HuH-7 (cell line): ENCODE measurements around the gene MYO5B.
"Not testable (repeated sequence)": the region's sequence is repeated elsewhere in the genome, so short reads cannot be mapped to it uniquely, and the experiment has no call there.

ENCODE experiments used
- DNase-seq: peaks from one replicate; pipeline ENCODE4 v3.0.0; 2011; ENCODE audit warnings: low spot score

Gene MYO5B

DNA sequence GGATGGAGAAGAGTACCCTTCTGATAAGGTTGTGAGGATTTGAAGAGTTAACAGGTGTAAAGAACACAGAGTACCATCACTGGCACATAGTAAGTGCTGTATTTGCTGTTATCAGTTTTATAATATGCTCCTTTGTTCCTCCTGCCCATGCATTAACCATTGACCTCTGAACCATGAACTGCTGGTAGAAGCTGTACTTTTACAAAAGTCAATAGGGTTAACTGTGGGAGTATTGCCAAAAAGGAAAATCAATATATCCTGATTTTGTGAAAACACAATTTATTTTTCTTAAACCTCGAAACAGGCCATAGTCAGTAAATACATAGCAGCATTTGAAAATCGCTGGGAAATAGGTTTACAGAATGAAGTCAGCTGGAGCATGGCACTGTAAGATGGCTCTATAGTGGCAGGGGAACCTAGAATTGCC is 362.7 kb downstream of the MYO5B start:
- DNase-seq = no peak

- DNase-seq = no peak
These were observed 367.0 kb downstream of the MYO5B start for GRCh38 chr18:49827996-49828395.

DNA sequence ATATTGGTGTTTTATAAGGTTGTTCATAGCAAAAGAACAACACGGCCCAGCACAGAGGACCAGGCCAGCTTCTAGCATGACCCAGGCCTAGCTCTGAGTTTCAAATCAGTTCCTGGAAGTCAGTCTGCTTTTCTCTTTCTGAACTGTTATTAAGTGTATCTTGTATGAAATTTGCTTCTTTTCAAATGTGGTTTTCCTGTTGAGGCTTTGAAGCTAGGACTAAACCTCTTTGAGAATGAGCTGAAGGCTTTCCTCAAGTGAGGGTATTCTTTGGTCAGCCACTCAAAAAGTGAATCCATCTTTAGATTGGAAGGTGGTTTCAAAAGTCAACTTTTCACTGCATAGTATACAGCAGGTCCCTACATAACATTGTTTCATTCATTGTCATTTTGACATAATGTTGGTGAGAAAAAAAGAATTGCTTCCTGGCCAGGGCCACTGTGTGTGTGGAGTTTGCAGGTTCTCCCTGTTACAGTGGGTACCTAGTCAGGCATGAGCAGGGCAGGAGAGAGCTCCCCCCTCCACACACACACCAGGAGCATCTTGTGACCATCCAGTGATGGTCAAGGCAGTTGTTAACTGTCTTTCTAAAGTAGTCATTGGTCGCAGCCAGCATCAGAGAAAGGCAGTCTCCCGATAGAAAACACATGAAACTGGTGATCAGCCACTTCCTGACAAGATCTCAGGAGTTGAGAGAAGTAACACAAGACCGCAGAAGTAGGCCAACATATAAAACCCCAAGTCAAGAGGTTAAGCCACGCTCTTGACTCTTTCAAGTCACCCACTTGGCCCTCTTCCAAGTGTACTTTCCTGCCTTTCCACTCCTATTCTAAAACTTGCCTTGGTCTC is 374.9 kb downstream of the MYO5B start:
- no peak for DNase-seq

DNA sequence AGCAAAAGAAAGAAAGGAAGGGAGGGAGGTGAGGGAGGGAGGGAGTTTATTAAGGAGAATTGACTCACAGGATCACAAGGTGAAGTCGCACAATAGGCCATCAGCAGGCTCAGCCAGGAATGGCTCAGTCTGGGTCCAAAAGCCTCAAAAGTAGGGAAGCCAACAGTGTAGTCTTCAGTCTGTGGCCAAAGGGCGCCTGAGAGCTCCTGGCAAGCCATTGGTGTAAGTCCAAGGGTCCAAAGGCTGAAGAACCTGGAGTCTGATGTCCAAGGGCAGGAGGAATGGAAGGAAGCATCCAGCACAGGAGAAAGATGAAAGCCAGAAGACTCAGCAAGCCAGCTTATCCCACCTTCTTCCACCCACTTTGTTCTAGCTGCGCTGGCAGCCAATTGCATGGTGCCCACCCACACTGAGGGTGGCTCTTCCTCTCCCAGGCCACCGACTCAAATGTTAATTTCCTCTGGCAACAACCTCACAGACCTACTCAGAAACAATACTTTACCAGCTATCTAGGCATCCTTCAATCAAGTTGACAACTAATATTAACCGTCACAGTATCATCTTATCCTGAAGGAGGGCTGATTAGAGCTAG is 375.8 kb downstream of the MYO5B start:
- DNase-seq = no peak

DNA sequence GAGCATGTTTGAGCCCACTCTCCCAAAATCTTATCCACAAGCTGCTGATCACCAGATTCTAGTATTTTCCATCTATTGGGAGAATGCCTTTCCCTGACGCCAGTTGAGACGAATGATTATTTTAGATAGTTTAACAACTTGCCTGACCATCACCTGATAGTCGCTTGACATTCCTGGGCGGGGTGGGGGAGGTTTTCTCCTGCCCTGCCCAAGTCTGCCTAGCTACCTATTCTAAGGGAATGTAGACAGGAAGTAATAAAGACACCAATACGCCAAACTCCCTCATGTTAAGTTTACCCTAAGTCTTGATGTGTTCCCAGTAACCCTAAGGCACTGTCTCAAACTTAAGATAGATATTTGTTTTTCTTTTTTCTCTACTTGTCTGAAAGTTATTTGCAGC is 377.0 kb downstream of the MYO5B start:
- DNase-seq = no peak

GRCh38 chr18:49815927-49816326 is 379.0 kb downstream of the MYO5B start:
- DNase-seq = no peak

GRCh38 chr18:49814147-49814499 is 380.8 kb downstream of the MYO5B start:
- DNase-seq = no peak

DNA sequence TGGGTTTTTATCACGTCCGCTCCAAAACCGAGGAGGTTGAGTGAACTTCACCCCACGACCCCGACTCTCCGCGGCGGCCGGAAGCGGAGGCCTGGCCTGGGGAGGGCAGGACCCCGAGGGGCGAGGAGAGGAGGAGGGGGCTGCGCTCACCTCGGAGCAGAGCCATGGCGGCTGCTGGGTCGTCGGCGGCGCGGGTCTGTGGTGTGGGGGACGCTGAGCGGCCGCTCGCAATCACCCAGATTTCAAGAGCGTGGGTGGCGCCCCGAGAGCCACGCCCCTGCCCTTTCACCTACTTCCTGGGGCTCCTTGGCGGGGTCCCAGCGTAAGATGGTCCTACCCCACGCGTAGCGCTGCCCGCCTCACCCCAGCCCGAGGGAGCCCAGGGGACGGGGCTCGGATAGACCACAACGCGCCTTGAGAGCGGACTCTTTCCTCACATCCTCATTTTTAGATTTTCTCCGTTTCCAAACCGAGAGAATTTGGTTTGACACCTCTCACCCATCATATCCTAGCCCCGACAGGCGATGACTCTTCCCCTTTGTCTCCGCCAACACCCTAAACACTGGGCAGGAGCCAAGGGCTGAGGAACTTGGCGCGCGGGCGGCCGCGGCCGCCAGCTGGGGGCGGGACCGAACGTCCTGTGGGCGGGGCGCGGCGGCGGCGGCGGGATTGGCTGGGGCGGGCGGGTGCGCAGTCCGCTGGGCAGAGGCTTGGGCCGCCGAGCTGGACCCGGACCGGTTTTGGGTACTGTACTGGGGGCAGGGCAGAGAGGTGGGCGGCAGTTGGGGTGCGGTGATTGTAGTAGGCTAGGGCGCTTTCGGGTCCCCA is 381.4 kb downstream of the MYO5B start, which contains the start of gene ACAA2:
TSS of gene ACAA2 (minus strand) at position 215 of the 828 bp plus-strand sequence. CDS start at position 166, 49 bp downstream.
- DNase-seq = peak; percentile 60

GRCh38 chr18:49813069-49813318 is 382.0 kb downstream of the MYO5B start:
- DNase-seq = no peak

DNA sequence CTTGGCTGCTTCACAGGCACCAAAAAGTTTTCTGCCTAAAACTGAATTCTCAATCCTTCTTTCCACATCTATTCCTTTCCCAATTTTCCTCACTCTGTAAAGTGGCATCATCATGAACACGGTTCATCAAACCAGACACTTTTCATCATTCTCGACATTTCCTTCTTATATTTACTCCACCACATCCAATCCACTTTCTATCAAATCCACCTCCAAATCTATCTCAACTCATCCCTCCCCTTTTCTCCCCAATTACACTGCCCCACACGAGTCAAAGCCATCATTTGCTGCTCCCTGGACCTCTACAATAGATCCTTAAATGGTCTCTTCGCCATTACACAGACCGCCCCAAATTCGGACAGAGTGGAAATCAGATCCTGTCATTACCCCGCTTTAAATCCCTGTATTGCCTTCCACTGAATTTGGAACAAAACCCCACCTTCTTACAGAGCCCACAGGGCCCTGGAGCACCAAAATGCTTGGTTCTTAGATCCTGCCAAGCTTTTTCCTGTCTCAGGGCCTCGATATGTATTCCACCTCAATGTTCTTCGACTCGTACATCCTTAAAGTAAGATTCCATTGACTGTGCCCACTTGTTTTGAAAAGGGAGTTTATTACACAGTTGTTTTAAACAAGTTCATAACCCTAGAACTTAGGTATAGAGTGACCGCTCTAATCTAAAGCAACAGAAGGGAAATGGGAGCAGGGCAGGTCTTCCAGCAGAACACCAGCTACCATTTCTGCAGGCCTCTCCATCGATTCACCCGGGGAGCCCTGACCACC is 382.5 kb downstream of the MYO5B start:
- no peak for DNase-seq

GRCh38 chr18:49811151-49811938 is 383.6 kb downstream of the MYO5B start:
- DNase-seq = no peak

GRCh38 chr18:49808553-49809191 is 386.3 kb downstream of the MYO5B start:
- DNase-seq = not testable (repeated sequence)

DNA sequence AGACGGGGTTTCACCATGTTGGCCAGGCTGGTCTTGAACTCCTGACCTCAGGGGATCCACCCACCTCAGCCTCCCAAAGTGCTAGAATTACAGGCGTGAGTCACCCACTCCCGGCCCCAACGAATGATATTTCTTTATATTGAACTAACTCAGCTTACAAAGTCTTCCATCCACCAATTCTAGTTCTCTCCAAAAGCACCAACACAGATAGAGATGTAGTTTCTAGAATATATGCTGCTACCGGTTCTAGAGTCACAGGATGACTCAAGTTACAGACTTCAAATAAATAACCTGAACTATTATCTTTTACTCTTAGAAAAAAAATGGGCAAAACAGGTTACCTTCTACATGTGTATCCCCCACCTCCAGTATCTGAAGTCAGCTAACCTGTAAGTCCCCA is 390.9 kb downstream of the MYO5B start:
- DNase-seq = no peak

DNA sequence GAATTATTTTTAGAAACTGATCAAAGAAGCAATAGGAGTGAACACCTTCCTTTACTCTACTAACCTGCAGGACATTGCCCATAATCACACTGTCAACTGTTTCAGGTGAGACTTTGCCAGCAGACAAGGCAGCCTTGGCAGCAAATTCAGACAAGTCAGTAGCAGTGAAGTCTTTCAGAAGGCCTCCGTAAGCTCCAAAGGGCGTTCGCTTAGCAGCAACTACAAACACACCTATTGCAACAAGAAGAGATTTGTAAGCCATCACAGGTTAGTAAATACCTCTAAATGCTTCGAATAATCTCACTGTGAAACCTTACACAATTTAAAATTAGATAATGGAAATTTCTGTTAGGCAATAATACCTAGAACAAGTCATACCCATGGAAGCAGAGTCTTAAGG is 392.3 kb downstream of the MYO5B start:
- no peak for DNase-seq

DNA sequence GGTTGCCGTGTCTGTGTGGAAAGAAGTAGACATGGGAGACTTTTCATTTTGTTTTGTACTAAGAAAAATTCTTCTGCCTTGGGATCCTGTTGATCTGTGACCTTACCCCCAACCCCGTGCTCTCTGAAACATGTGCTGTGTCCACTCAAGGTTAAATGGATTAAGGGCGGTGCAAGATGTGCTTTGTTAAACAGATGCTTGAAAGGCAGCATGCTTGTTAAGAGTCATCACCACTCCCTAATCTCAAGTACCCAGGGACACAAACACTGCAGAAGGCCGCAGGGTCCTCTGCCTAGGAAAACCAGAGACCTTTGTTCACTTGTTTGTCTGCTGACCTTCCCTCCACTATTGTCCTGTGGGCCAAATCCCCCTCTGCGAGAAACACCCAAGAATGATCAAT is 394.5 kb downstream of the MYO5B start:
- DNase-seq = not testable (repeated sequence)

GRCh38 chr18:49799806-49800205 is 395.1 kb downstream of the MYO5B start:
- DNase-seq = not testable (repeated sequence)

DNA sequence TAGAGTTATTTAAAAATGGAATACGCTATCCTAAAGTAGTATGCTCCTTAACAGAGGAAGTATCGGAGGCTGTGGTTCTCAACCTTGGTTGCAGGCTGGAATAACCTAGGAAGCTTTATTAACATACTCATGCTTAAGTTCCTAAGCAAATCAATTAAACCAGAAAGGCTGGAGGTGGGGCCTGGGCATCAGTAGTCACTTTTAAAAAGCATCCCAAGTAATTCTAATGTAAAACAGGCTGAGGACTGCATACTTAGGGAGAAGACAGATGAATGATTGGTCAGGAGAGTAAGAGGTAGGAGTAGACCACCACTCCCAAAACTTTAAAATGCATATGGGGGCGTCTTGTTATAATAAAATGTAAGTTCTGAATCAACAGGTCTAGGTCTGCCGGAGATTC is 396.9 kb downstream of the MYO5B start:
- DNase-seq = no peak

DNA sequence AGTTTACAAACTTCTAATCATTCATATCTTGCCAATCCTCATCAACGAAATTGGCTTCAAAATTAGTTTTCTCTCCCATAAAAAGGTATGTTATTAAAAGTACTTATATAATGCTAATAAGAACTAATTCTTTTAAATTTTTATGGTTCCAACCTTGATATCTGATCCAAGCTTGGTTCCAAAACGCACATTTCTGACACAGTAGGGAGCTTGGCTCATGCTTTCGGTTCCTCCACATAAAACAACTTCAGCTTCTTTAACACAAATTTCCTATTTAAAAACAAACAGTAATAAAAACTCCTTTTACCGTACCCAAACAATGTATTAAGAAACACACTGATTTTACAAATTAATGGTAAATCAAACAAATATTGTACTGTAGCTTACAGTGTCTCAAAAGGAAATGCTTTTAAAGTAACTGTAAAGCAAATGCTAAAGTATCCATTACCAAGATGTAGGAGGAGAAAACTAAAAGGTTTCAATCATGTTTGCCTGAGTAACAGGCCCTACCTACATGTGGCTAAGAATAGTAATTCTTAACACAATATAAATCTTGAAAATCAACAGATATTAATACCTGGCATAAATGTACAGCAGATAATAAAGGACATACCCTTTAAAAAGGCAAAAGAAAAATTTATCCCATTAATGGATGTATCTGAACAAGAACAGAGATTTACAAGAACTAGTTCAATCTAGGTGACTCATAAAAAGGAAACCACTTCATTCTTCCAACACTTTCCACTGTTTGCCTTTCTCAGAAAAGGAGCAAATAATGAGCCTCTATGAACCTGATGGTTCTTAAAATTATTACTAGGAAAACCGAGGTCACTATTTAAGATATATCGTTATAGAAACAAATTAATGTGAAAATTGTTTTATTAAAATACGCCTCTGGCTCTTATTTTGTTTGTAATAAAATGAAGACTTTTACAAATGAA is 399.1 kb downstream of the MYO5B start:
- no peak for DNase-seq

DNA sequence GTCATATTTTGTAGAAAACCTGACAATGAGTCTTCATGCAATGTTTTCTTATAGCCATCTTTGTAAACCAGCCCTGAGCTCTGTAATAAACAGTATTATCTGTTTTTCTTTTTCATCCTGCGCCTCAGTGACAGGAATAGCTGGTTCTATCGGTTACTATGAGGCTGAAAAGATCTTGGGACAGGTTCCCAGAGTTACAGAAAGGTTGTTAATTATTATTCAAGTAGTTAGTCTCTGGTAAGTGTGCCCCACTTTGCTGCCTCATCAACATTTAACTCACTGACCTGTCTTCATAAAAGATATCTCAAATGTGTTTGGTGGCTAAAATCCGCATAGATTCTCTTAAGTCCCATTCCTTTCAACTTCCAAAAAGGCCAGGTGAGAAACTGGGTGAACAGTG is 400.2 kb downstream of the MYO5B start:
- DNase-seq = no peak
